ENCODE data around the gene HBD. TPM values are rescaled to one million over a fixed set of nuclear protein-coding genes. Genes with fewer than 3 reads are reported as not detected.
A peak's percentile ranks its signal among the peaks of the same experiment; 100 is the strongest.

The HBD gene
- total RNA-seq (2021; ENCODE audit: unreplicated experiment) (not detected), Bru-seq, nascent RNA (percentile 30 among the genes with signal in this experiment), BruChase-seq, experiment 1, labeled RNA remaining after a 6-hour chase (percentile 32 among the genes with signal in this experiment), BruChase-seq, experiment 2, labeled RNA remaining after a 2-hour chase (percentile 27 among the genes with signal in this experiment)
- polyA plus RNA-seq (2012) = not detected in 2 replicates
- long read RNA-seq = 0 reads

- H3K9ac ChIP-seq (ENCODE audit: low read length) = no peak within 1 kb of the TSS
- BruUV-seq (replicated peaks) = no TSS peak
- no peaks in the 10 kb centered on the region for H4K20me1 ChIP-seq (ENCODE audit: insufficient read depth)
- ATAC-seq (no peak), DNase-seq (ENCODE audit: low read depth, low spot score) (no peak)
- H3K4me1 ChIP-seq (ENCODE audit: control insufficient read depth in 1 of 2, insufficient read depth in 2 of 2, low read length in 2 of 2) = no peaks in the 10 kb centered on the region
- no peaks in the 10 kb centered on the region for H3K79me2 ChIP-seq (ENCODE audit: insufficient read depth, low read length)
- H2AFZ ChIP-seq (ENCODE audit: low read depth, low read length, poor library complexity, severe bottlenecking) = no peak within 1 kb of the TSS
- H3K27ac ChIP-seq (ENCODE audit: low read depth, low read length) = no peak within 1 kb of the TSS
- CTCF ChIA-PET = no interaction called here
- no peaks in the 10 kb centered on the region for H3K9me2 ChIP-seq (ENCODE audit: insufficient read depth)
- intact Hi-C loops (cut with micrococcal nuclease) = no loop called here
- no peaks in the 10 kb centered on the region for H3K9me3 ChIP-seq (ENCODE audit: control insufficient read depth in 1 of 2, insufficient read depth in 1 of 2, low read depth in 1 of 2, low read length in 2 of 2)
- no peak within 1 kb of the TSS for H3K4me3 ChIP-seq (replicated peaks in 1 of 2; ENCODE audit: low read depth in 1 of 2, low read length in 2 of 2)
- no peak within 1 kb of the TSS for H3K4me2 ChIP-seq (ENCODE audit: low read length)
- no peak for TF ChIP-seq RAD21 (IDR thresholded peaks at IDR 0.05; ENCODE audit: low read depth)
- TF ChIP-seq EZH2 (IDR thresholded peaks at IDR 0.05) = no peak
- no peak for TF ChIP-seq FOSL1 (IDR thresholded peaks at IDR 0.05; ENCODE audit: low read depth)
- TF ChIP-seq SIN3A (IDR thresholded peaks at IDR 0.05; ENCODE audit: low read depth) = no peak
- TF ChIP-seq EGR1 (IDR thresholded peaks at IDR 0.05; ENCODE audit: low read depth) = no peak
- TF ChIP-seq REST (IDR thresholded peaks at IDR 0.05; ENCODE audit: low read depth) = no peak
- TF ChIP-seq YY1 (IDR thresholded peaks at IDR 0.05; ENCODE audit: extremely low read depth, insufficient replicate concordance, low read depth, low read length) = no peak
- TF ChIP-seq ZBTB33 (IDR thresholded peaks at IDR 0.05; ENCODE audit: extremely low read depth, insufficient replicate concordance, low read length) = no peak
- no peak for TF ChIP-seq CBX3 (IDR thresholded peaks at IDR 0.05; ENCODE audit: low read depth)
- no peak for TF ChIP-seq MAX (IDR thresholded peaks at IDR 0.05)
- no peak for TF ChIP-seq ZNF274 (IDR thresholded peaks at IDR 0.05; ENCODE audit: low read depth, low read length)
- no peak for TF ChIP-seq EZH2phosphoT487 (IDR thresholded peaks at IDR 0.05; ENCODE audit: borderline replicate concordance)
- no peak for TF ChIP-seq POLR2AphosphoS5 (IDR thresholded peaks at IDR 0.05; ENCODE audit: low read depth, low read length)
- no peak for TF ChIP-seq ELF1 (IDR thresholded peaks at IDR 0.05; ENCODE audit: borderline replicate concordance, low read depth)
- no peak for TF ChIP-seq ATF3 (IDR thresholded peaks at IDR 0.05)
- no peak for TF ChIP-seq SP1 (IDR thresholded peaks at IDR 0.05; ENCODE audit: low read depth)
- TF ChIP-seq POLR2A (IDR thresholded peaks at IDR 0.05; ENCODE audit: borderline replicate concordance, extremely low read depth, insufficient read depth, insufficient read length) = no peak
- H3K27me3 ChIP-seq (ENCODE audit: insufficient read depth, low read length) = peaks cover 35% of the 10 kb centered on the region
- H3K36me3 ChIP-seq (ENCODE audit: control insufficient read depth in 1 of 2, insufficient read depth in 2 of 2, low read length in 2 of 2) = no peaks in the 10 kb centered on the region
- RAD21 ChIA-PET (ENCODE audit: low non-redundant PET in 1 of 2, low total read pairs in 2 of 2, uncharacterized antibody in 2 of 2, unreplicated experiment in 2 of 2) = no interaction called here
- POLR2A ChIA-PET = no interaction called here
Measured at GRCh38 chr11:5234381-5234834, at the start of gene HBD. Gene HBD (minus strand): TSS chr11:5234483. CDS start chr11:5234433, 50 bp downstream.

Measured in HCT116 (cell line).